ENCODE results near the gene CNNM1.

Gene CNNM1

DNA sequence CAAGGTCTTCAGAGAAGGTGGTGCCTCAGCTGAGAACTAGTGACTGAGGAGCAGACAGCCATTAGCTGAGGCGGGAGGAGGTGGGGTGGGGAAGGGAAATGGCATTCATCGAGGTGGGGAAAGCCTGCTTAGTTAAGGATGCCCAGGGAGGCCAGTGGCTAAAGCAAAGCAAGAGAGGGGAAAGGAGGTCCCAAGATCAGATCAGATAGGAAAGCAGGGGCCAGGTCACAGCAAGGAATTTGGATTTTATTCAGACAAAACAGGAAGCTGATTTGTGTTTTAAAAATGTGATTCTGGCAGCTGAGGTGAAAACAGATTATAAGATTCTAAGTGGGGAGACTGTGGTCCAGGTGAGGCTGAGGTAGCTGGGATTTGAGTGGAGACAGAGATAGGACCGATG, 45.8 kb downstream of the CNNM1 start:
- no peak for DNase-seq

- DNase-seq, result no peak
These were observed 46.3 kb downstream of the CNNM1 start for GRCh38 chr10:99375426-99375825.

DNA sequence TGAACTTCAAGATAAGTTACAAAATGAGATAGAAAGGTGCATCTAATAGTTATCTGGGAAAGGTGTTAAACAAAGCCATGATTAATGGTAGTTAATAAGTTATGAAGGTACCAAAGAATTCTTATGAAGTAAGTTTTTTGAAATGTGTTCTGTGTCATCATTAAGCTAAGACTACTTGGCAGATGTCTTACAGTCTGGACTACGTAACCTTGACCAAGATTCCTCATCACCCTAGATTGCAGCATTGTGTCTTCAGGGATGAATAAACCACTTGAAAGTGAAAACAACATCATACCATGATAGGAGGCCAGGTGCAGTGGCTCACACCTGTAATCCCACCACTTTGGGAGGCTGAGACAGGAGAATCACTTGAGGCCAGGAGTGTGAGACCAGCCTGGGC, 53.0 kb downstream of the CNNM1 start:
- no peak for DNase-seq

GRCh38 chr10:99387071-99387470, 57.9 kb downstream of the CNNM1 start:
- no peak for DNase-seq

DNA sequence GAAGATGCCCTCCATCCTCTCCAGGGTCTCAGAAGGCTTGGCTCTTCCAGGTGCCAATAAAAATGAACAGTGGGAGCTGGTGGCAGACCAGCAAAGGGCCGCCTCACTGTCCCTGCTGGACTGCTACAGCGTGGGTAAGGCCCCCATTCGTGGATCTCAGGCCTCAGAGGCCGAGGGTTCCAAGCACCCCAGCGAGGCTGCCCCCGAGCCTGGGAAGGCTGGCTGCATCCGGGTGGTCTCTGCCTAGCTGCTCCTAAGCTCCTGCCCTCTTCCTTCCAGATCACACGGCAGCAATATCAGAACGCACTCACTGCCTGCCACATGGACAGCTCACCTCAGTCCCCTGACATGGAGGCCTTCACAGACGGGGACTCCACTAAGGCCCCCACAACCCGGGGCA, 58.4 kb downstream of the CNNM1 start:
- no peak for DNase-seq

GRCh38 chr10:99389729-99390480, 60.7 kb downstream of the CNNM1 start:
- no peak for DNase-seq

GRCh38 chr10:99391346-99391745, 62.2 kb downstream of the CNNM1 start:
- no peak for DNase-seq

GRCh38 chr10:99393036-99393435, 63.9 kb downstream of the CNNM1 start:
- DNase-seq, result no peak

GRCh38 chr10:99393683-99394082, 64.5 kb downstream of the CNNM1 start:
- DNase-seq, result no peak

DNA sequence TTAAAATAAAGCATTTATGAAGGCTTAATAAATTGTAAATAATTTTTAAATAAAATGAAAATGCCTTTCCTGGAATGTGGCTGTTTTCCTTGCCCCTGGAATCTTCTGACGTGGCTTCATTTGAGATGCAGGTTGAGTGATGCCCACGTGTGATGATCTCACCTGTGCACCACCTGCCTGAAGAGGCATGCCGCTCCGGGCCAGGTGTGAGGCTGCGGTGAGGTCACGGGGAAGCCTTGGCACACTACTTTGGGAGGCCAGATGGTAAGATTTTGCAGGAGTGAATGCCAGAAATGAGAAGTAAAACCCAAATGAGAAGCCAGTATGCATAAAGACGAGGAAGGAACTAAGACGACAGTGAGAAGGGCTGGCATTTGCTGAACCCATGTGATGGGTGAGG, 65.1 kb downstream of the CNNM1 start:
- DNase-seq, result no peak

DNA sequence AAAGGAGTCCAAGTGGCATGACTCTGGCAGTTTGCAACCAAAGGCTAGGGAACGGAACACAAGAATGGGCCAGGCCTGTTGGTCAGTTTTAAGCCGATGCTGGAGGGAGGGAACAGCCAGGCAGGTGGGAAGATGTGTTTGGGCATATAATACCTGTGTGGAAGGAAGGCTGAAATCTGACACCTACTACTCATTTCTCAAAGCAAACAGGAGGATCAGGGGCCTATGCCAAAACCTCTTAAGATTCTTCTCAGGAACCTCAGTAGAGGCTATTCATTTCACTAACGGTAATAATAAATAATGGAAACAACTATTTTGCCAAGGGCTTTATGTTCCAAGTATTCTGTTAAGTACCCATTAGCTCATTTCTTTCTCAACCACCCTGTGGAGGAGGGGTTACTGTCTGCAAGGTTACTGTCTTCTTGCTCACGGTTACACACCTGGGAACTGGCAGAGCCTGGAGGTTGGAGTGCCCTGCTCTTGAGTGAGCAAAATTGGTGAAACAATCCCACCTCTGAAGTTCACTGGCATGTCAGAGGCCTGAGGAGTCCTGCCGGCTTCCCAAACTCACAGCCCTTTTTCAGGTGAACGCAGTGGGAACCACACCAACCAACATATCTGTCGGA, 65.7 kb downstream of the CNNM1 start:
- no peak for DNase-seq

GRCh38 chr10:99395750-99396445, 66.7 kb downstream of the CNNM1 start:
- DNase-seq, result no peak

DNA sequence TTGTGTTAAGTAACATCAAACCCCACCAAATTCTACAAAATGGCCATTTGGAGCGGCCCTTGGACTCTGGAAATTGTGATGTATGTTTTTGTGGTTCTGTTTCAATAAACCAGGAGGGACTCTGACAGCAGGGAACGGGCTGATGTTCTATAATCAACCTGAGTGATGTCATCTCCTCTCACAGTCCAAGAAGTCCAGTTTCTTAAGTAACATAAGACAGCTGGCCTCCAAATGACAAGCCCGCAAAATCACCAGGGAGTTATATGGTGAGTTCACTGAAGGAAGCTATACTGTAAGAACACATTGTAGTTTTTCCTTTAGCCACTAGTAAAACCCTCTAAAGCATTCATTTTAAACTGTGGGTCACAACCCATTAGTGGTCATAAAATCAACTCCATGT, 67.3 kb downstream of the CNNM1 start:
- no peak for DNase-seq

- no peak for DNase-seq
These were observed 70.5 kb downstream of the CNNM1 start for GRCh38 chr10:99399664-99400063.

DNA sequence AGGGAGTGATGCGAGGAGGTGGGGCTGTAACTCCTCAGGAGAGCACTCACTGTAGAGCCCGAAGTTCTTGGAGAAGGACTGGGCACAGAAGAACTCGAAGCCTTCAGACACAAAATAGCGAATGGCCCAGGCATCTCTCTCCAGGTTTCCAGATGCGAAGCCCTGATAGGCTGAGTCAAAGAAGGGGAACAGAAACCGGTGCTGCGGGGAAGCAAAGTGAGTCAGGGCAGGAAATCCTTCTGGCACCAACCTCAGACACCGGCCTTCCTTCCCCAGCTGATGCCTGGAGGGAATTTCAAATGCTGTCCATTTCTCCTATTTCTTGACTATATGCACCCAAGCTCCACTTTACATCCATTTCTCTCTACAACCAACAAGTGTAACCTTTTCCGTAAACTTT, 74.5 kb downstream of the CNNM1 start:
- no peak for DNase-seq

DNA sequence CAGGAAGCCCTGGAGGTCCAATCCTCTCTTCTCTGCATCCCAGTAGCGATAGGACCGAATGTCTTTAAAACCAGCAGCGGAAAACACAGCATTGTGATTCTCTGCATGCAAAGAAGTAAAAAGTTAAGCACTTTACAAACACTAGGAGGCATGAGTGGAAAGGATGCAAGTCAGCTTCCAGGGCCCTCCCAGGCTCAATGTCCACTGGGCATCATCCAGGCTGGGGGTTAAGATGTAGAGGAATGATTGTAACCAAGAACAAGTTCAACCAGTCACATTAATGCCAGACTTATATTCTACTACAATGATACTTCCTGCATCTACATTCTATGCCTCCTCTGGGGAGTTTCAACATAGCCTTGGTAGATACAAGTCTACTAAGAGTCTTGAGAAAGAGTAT, 77.0 kb downstream of the CNNM1 start:
- DNase-seq, result no peak

DNA sequence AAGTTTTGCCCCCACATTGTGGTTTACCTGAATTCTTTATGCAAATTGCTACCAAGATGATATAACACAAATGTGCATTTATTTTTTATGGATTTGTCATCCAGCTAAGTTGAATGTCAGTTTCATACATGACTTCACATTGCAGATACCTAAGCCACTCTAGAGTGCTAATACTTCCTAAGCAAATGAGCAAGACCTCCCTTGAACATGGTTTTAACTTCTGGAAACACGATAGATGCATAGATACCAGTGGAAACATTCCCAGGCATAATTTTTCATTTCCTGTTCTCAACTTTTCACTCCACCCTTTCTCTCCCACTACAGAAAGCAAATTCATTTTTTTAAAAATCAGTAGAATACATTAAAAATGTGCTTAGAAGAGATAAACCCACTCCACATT, 81.0 kb downstream of the CNNM1 start:
- DNase-seq, result no peak

GRCh38 chr10:99410876-99411275, 81.7 kb downstream of the CNNM1 start:
- DNase-seq, result no peak

- no peak for DNase-seq
These were observed 82.4 kb downstream of the CNNM1 start for GRCh38 chr10:99411546-99411945.

DNA sequence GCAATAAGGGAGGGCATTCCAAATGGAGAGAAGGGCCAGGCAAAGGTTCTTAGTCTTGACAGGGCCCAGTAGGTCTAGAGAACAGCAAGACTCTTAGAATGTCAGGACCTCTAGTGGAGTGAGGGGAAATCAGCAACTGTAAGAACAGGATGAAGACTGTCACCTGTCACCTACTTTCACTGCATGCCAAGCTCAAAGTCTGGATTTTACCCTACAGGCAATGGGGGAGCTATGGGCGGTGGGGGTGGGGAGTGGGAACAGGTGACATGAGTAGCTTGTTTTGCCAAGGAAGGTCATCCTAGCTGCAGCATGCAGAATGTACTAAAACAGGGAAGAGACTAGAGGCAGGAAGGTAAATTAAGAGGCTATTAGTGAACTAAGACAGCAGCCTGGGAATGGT, 82.9 kb downstream of the CNNM1 start:
- DNase-seq, result no peak

GRCh38 chr10:99418910-99419624, 89.9 kb downstream of the CNNM1 start:
- no peak for DNase-seq

GRCh38 chr10:99419688-99420087, 90.5 kb downstream of the CNNM1 start:
- no peak for DNase-seq

DNA sequence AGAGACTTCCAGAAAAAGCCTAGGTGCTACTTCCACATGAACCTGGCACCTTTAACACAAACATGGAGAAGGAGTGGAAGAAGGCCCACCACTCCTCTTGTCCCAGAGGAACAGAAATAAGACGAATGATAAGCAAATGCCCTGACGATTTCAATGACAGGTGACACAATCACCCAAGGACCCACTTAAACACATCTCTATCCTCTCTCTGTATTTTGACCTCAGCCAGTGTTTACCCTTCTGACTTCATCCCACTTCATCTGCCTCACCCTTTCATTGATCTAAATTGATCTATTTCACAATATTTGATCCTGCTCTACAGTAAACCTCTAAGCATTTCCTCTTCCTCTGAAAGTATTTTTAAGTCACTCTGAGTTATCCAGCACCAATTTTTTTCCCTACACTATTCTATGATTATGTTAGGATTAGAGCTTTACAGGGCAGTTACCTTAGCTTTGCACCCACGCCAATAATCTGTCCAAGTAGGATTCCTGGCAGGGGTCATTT, 92.1 kb downstream of the CNNM1 start:
- no peak for DNase-seq
